HL-60 (cell line): ENCODE measurements around the gene RGL4.

Source experiments
- GABPA ChIP-seq: IDR thresholded peaks from 2 replicates; pipeline ENCODE4 v1.6.1; 2012; ENCODE audit warnings: low read depth
- POLR2AphosphoS5 ChIP-seq: IDR thresholded peaks from 2 replicates; pipeline ENCODE4 v1.6.1; 2012; ENCODE audit warnings: low read depth
- SPI1 ChIP-seq: IDR thresholded peaks from 2 replicates; pipeline ENCODE4 v1.6.1; 2012; ENCODE audit warnings: low read depth, mild to moderate bottlenecking, borderline replicate concordance
- TF ChIP-seq, protein P1 (sequence below): IDR thresholded peaks from one replicate; pipeline ENCODE4 v1.5.1; 2011; ENCODE audit warnings: low read length, control low read depth, inconsistent platforms; ENCODE audit not compliant: insufficient read depth
- TF ChIP-seq, protein P2 (sequence below): IDR thresholded peaks from 2 replicates; pipeline ENCODE4 v1.6.1; 2012; ENCODE audit warnings: low read depth; ENCODE audit not compliant: insufficient replicate concordance

DNA sequence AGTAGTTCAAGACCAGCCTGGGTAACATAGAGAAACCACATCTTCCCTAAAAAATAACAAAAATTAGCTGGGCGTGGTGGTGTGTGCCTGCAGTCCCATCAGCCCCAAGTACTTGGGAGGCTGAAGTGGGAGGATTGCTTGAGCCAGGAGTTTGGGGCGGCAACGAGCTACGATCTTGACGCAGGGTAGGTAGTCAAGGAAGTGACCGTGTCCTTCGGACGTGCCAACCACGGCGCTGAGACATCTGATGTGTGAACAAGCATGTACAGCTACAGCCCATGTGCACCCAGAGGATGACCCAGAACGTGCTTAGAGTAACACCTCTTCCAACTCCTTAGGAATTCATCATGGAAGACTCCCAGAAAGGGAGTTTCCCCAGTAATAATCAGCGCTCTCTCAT is 21.4 kb downstream of the RGL4 start:
- TF ChIP-seq, protein P1, sequence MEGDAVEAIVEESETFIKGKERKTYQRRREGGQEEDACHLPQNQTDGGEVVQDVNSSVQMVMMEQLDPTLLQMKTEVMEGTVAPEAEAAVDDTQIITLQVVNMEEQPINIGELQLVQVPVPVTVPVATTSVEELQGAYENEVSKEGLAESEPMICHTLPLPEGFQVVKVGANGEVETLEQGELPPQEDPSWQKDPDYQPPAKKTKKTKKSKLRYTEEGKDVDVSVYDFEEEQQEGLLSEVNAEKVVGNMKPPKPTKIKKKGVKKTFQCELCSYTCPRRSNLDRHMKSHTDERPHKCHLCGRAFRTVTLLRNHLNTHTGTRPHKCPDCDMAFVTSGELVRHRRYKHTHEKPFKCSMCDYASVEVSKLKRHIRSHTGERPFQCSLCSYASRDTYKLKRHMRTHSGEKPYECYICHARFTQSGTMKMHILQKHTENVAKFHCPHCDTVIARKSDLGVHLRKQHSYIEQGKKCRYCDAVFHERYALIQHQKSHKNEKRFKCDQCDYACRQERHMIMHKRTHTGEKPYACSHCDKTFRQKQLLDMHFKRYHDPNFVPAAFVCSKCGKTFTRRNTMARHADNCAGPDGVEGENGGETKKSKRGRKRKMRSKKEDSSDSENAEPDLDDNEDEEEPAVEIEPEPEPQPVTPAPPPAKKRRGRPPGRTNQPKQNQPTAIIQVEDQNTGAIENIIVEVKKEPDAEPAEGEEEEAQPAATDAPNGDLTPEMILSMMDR: no peak
- TF ChIP-seq, protein P2, sequence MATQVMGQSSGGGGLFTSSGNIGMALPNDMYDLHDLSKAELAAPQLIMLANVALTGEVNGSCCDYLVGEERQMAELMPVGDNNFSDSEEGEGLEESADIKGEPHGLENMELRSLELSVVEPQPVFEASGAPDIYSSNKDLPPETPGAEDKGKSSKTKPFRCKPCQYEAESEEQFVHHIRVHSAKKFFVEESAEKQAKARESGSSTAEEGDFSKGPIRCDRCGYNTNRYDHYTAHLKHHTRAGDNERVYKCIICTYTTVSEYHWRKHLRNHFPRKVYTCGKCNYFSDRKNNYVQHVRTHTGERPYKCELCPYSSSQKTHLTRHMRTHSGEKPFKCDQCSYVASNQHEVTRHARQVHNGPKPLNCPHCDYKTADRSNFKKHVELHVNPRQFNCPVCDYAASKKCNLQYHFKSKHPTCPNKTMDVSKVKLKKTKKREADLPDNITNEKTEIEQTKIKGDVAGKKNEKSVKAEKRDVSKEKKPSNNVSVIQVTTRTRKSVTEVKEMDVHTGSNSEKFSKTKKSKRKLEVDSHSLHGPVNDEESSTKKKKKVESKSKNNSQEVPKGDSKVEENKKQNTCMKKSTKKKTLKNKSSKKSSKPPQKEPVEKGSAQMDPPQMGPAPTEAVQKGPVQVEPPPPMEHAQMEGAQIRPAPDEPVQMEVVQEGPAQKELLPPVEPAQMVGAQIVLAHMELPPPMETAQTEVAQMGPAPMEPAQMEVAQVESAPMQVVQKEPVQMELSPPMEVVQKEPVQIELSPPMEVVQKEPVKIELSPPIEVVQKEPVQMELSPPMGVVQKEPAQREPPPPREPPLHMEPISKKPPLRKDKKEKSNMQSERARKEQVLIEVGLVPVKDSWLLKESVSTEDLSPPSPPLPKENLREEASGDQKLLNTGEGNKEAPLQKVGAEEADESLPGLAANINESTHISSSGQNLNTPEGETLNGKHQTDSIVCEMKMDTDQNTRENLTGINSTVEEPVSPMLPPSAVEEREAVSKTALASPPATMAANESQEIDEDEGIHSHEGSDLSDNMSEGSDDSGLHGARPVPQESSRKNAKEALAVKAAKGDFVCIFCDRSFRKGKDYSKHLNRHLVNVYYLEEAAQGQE: no peak
- TF ChIP-seq POLR2AphosphoS5: no peak
- no peak for TF ChIP-seq SPI1
- TF ChIP-seq GABPA: no peak
